K562 (cell line): ENCODE data around the gene BANF2. TPM values are rescaled to one million over a fixed set of nuclear protein-coding genes. Genes with fewer than 3 reads are reported as not detected.
A peak's percentile ranks its signal among the peaks of the same experiment; 100 is the strongest.

Source experiments
- ATAC-seq: fragments of 200-7000 bp; cut with Tn5 transposase; 3 replicates; pipeline ENCODE4 v1.9.1; 2020; ENCODE audit warnings: moderate library complexity
- BruUV-seq: library from RNA; stranded (reverse); fragments of 400-500 nt; replicated peaks from 2 replicates; lab custom pipeline; 2021; lab: Mats Ljungman, UMichigan
- CTCF ChIA-PET: fragments of 300-600 bp; formaldehyde crosslinking; extraction: SDS; loops from one replicate; lab custom pipeline; 2021; ENCODE audit warnings: low intra/inter-chr PET ratio; lab: Yijun Ruan, JAX
- POLR2A ChIA-PET: fragments of 300-600, 350-650 bp; sonication (Branson Sonifier 250); formaldehyde crosslinking; extraction: SDS; loops from one replicate; lab custom pipeline; 2021; ENCODE audit warnings: antibody characterized with exemption, inconsistent platforms; lab: Yijun Ruan, JAX
- DNase-seq, 4 experiments: peaks; one replicate each; pipeline versions ENCODE4 v3.0.0 to v3.0.0-alpha.2; 2011 to 2018; ENCODE audit warnings: low spot score in 3 of 4, mixed read lengths in 3 of 4; ENCODE audit errors: extremely low read depth in 1 of 4
- FAIRE-seq: peaks from 2 replicates; lab custom pipeline; 2011; peaks lifted over from hg19 to GRCh38; lab: Jason Lieb, UNC
- H2AFZ ChIP-seq: 2 replicates; pipeline ENCODE4 v1.6.0; 2011; ENCODE audit warnings: low read depth, low read length, control low read depth, inconsistent platforms
- H3K27ac ChIP-seq: fragments of 200-600 bp; 3 replicates; pipeline ENCODE4 v1.8.0; 2011; ENCODE audit warnings: low read depth, mild to moderate bottlenecking, control low read depth, inconsistent platforms, low read length, moderate library complexity, mixed read lengths; ENCODE audit errors: extremely low read depth
- H3K27me3 ChIP-seq, 2 experiments: fragments of 300-600 bp in 1 of 2; 2 replicates in 1 of 2; 3 replicates in 1 of 2; pipeline versions ENCODE4 v1.6.0 to v1.8.0; 2011; ENCODE audit warnings: inconsistent platforms in 2 of 2, low read length in 2 of 2, mild to moderate bottlenecking in 1 of 2, mixed read lengths in 1 of 2, moderate library complexity in 1 of 2; ENCODE audit not compliant: control insufficient read depth in 2 of 2, insufficient read depth in 2 of 2
- H3K36me3 ChIP-seq: fragments of 300-600 bp; 3 replicates; pipeline ENCODE4 v1.8.0; 2011; ENCODE audit warnings: mild to moderate bottlenecking, low read length, inconsistent platforms; ENCODE audit not compliant: control insufficient read depth, insufficient read depth
- H3K4me1 ChIP-seq, 2 experiments: fragments of 200-600 bp in 1 of 2; replicated peaks in 1 of 2; 2 replicates in 1 of 2; 3 replicates in 1 of 2; pipeline versions ENCODE4 v1.5.1 to v1.8.0; 2011; ENCODE audit warnings: inconsistent platforms in 2 of 2, low read length in 2 of 2, mild to moderate bottlenecking in 1 of 2, mixed read lengths in 1 of 2, moderate library complexity in 1 of 2; ENCODE audit not compliant: control insufficient read depth in 2 of 2, insufficient read depth in 2 of 2
- H3K4me2 ChIP-seq: 2 replicates; pipeline ENCODE4 v1.6.1; 2011; ENCODE audit warnings: low read length, control low read depth, inconsistent platforms, mixed read lengths; ENCODE audit not compliant: insufficient read depth
- H3K4me3 ChIP-seq: fragments of 200-600 bp; sonication (generic), shearing (Covaris generic); 2 replicates; pipeline ENCODE4 v1.5.1; 2016; ENCODE audit warnings: control low read depth, inconsistent platforms
- H3K79me2 ChIP-seq: fragments of 200-600 bp; 3 replicates; pipeline ENCODE4 v1.8.0; 2011; ENCODE audit warnings: low read length, inconsistent platforms; ENCODE audit not compliant: control insufficient read depth, insufficient read depth
- H3K9ac ChIP-seq, 2 experiments: 2 replicates each; pipeline versions ENCODE4 v1.6.0 to v1.6.1; 2011; ENCODE audit warnings: low read depth in 2 of 2, low read length in 2 of 2, control low read depth in 1 of 2, inconsistent platforms in 1 of 2, mild to moderate bottlenecking in 1 of 2, mixed read lengths in 1 of 2; ENCODE audit not compliant: insufficient read depth in 1 of 2
- H3K9me1 ChIP-seq: one replicate; pipeline ENCODE4 v1.6.0; 2011; ENCODE audit warnings: inconsistent platforms, mild to moderate bottlenecking, low read length, moderate library complexity; ENCODE audit not compliant: control insufficient read depth, insufficient read depth
- H3K9me3 ChIP-seq: replicated peaks from 2 replicates; pipeline ENCODE4 v1.5.1; 2011; ENCODE audit warnings: low read depth, low read length, inconsistent platforms; ENCODE audit not compliant: control insufficient read depth, insufficient read depth
- H4K20me1 ChIP-seq: replicated peaks from 2 replicates; pipeline ENCODE4 v1.6.1; 2011; ENCODE audit warnings: low read length, inconsistent platforms, mixed read lengths; ENCODE audit not compliant: control insufficient read depth, insufficient read depth
- C11orf30 ChIP-seq: fragments of 450-650 bp; IDR thresholded peaks from 2 replicates; pipeline ENCODE4 v1.6.1; 2016; ENCODE audit warnings: low read depth, mild to moderate bottlenecking
- MAFF ChIP-seq: IDR thresholded peaks from 2 replicates; pipeline ENCODE4 v1.6.1; 2012; ENCODE audit warnings: low read length, improper control_type of control experiment
- MAFG ChIP-seq: fragments of 450-650 bp; conservative IDR thresholded peaks from 2 replicates; pipeline ENCODE4 v1.6.1; 2016; ENCODE audit warnings: missing genetic modification characterization, missing compliant biosample characterization
- MAFK ChIP-seq: IDR thresholded peaks from 2 replicates; pipeline ENCODE4 v1.6.1; 2011; ENCODE audit warnings: low read length, improper control_type of control experiment
- ZNF277 ChIP-seq: fragments of 250-450 bp; sonication (Bioruptor Pico); IDR thresholded peaks from 2 replicates; pipeline ENCODE4 v1.8.0; 2022; ENCODE audit warnings: inconsistent platforms, mild to moderate bottlenecking, moderate library complexity, borderline replicate concordance
- ZNF316 ChIP-seq: fragments of 450-650 bp; IDR thresholded peaks from 2 replicates; pipeline ENCODE4 v1.6.1; 2016
- WGBS: fragments of 100-300 bp; shearing (Covaris generic); methylation state at CpG from one replicate; pipeline ENCODE4 v1.1.6; 2016; ENCODE audit warnings: low coverage, mixed read lengths; ENCODE audit not compliant: insufficient coverage; ENCODE audit errors: missing lambda C conversion rate; 5-methylcytosine and 5-hydroxymethylcytosine counted together
- in situ Hi-C: fragments of 300-500 bp; cut with MboI; formaldehyde crosslinking; loops from 4 replicates; pipeline ENCODE4 v1.15.0; 2018; ENCODE audit warnings: inconsistent platforms, mixed read lengths
- intact Hi-C: fragments of 100-400 bp; cut with micrococcal nuclease; formaldehyde crosslinking; loops from 2 replicates; pipeline ENCODE4 v1.14.2; 2022
- polyA plus RNA-seq, 8 experiments: library from polyadenylated mRNA; depleted of rRNA in 4 of 8; stranded (reverse) in 5 of 8; unstranded in 3 of 8; fragments of >200 nt; fragmentation: Nextera tagmentation in 2 of 8; fragmentation: Illumina TruSeq in 1 of 8; extraction: Ambion mirVana in 2 of 8; extraction: Trizol in 1 of 8; gene quantifications; 2 replicates each; pipeline versions ENCODE4 v1.2.1 to v1.2.3, GENCODE V29; 2011 to 2014; ENCODE audit warnings: inconsistent platforms in 1 of 8, missing spikeins in 1 of 8
- total RNA-seq, 7 experiments: library from RNA; depleted of rRNA in 6 of 7; stranded (reverse); fragments of >200 nt in 6 of 7; fragmentation: Illumina TruSeq in 2 of 7; extraction: Trizol in 2 of 7; gene quantifications; 2 replicates each; pipeline versions ENCODE4 v1.2.1 to v1.2.3, GENCODE V29; 2011 to 2021; ENCODE audit warnings: low replicate concordance in 1 of 7

BANF2 gene
- total and polyA plus RNA-seq, 9 of the 15 experiments (the other 6 are each of a cell fraction or from before 2014, with no cell fraction given): not detected

DNA sequence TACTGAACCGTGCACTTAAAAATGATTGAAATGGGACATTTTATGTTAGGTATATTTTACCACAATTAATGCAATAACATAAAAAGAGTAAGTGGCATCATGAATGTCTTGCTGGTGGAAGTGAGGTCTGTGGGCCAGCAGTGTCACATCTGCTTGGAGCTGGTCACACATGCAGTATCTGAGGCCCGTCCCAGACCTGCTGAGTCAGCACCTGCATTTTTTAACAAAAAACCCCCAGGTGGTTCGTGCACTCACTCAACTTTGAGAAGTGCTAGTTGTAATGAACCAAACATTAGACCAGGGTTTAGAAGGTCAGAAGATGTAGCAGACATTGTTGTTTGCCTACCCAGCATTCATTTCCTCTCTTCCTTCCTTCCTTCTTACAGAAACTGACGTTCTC, 21.0 kb downstream of the BANF2 start:
- FAIRE-seq (no peak), ATAC-seq (no peak), DNase-seq (no peak)
- POLR2A ChIA-PET: no interaction called here
- H3K4me1 ChIP-seq: no peaks in the 10 kb centered on the region
- BruUV-seq: no TSS peak
- peak; percentile 68; the same call in 1 of the 2 replicates for TF ChIP-seq MAFG (tag)
- peak; percentile 74 for TF ChIP-seq C11orf30
- peak; percentile 75 for TF ChIP-seq MAFF
- peak; percentile 81 for TF ChIP-seq ZNF316
- no peak for TF ChIP-seq ZNF277 (CRISPR knock-in tag)
- peak; percentile 80 for TF ChIP-seq MAFK
- intact Hi-C loops: no loop called here
- WGBS: 0% methylated on average over 3 of the region's 4 CpGs
- CTCF ChIA-PET: no interaction called here
- H3K4me2 ChIP-seq: no peak overlapping the region
- no peak overlapping the region for H3K4me3 ChIP-seq
- H4K20me1 ChIP-seq: no peaks in the 10 kb centered on the region
- no peaks in the 10 kb centered on the region for H3K9me1 ChIP-seq
- in situ Hi-C loops: no loop called here
- no peak overlapping the region for H2AFZ ChIP-seq
- H3K79me2 ChIP-seq: no peaks in the 10 kb centered on the region
- H3K9me3 ChIP-seq: no peaks in the 10 kb centered on the region
- no peaks in the 10 kb centered on the region for H3K36me3 ChIP-seq
- no peak overlapping the region for H3K27ac ChIP-seq
- peaks cover 0 to 27% of the 10 kb centered on the region in 2 experiments; a peak in 3 of 5 replicates for H3K27me3 ChIP-seq
- H3K9ac ChIP-seq: no peak overlapping the region
